GM21515 (cell line): ENCODE results near the gene C5.

ENCODE experiments used
- ATAC-seq: cut with Tn5 transposase; IDR thresholded peaks from one replicate; pipeline ENCODE4 v1.9.1; 2021; ENCODE audit not compliant: unreplicated experiment

The C5 gene

DNA sequence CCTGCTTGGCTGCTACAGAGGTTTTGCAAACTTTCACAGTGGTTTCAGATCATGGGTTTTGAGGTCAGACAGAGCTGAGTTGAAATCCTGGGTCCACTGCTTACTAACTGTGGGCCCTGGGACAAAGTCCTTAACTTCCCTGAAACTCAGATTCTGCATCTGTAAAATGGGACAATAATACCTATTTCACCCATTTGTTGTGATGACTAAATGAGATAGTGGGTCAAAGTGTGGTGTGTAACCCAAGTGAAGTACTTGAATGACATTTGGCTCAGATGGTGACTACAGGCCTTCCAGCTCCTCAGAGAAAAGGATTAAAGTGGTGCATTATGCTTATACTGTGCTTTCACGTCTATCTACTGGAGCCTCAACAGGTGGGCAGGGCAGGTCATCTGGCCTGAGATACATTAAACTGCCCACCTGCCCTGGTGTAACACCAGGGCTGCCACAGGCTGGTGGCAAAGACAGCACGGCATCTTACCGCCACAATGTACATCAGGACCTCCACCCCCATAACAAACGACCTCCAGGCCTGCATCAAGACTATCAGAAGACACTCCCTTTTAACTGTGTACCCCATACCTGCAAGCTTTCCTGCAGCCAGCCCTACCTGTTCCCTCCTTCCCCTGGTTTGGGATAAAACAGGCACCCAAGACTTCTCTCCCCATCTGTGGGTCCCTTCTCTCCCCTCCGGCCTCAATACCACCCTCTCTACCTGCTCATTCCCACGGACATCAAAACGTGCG is 122.6 kb downstream of the C5 start:
- no peak for ATAC-seq

DNA sequence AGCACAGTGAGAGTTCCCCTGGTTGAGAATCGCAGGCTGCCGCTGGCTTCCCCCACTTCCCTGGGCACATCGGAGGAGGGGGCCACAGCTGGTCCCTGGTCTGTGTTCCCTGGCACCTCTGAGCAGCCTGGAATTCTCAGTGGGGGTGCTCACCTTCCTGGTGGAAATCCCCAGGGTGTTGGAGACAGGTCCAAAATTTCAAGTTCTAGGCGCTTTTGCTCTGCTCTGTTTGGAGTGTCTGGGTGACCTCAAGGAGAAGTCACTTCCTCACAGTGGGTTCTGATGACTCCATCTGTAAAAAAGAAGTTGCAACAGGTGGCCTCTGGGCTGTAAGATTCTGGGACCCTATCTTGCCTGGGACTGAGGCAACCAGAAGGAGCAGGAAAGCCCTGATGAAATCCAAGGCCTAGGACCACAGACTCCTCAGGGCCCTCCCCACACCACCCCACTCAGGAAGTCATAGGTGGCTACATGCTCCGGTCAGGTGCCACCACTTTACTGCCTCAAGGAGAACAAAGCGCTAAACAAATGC is 123.6 kb downstream of the C5 start, which contains the start of gene TRAF1:
Gene TRAF1, minus strand, starts transcription at position 400 of the 532 bp plus-strand sequence. CDS start 721 bp downstream, outside the sequence.
- peak; percentile 25 for ATAC-seq

DNA sequence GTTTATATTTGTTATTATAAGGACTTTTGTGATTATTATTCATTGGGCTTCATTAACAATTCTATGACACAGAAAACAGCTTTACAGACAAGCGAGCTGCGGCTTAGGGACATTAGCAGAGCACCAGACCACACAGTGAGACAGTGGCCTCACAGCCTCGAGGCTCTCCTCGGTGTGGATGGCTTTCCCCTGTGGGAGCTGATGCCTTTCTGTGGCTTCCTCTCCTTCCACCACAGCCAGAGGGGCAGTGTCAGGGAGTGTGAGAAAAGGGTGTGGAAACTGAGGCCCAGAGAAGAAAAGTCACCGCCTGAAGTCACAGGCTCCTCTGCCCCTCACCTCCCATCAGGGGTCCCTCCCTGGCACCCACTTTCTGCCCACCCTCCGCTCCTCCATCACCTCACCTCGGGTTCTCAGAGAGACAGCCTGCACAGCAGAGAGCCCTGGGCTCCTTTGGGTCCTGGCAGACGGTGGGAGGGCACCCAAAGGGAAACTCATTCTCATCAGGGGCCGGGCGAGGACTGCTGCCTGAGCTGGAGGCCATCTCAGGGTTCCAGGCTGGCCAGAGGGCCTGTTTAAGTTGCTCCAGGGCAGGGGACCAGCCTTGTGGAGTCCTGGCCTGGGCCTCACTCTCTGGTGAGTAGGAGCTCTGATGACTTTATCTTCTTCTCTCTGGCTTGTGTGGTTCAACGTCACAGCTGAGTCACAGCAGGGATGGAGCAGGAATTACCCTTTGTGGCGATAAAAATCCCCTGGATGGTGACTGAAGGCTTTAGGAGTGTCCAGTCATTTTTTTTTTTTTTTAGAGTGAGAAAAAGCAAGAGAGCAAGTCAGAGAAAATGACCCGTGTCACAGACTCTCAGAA is 124.3 kb downstream of the C5 start:
- ATAC-seq: peak; percentile 33

DNA sequence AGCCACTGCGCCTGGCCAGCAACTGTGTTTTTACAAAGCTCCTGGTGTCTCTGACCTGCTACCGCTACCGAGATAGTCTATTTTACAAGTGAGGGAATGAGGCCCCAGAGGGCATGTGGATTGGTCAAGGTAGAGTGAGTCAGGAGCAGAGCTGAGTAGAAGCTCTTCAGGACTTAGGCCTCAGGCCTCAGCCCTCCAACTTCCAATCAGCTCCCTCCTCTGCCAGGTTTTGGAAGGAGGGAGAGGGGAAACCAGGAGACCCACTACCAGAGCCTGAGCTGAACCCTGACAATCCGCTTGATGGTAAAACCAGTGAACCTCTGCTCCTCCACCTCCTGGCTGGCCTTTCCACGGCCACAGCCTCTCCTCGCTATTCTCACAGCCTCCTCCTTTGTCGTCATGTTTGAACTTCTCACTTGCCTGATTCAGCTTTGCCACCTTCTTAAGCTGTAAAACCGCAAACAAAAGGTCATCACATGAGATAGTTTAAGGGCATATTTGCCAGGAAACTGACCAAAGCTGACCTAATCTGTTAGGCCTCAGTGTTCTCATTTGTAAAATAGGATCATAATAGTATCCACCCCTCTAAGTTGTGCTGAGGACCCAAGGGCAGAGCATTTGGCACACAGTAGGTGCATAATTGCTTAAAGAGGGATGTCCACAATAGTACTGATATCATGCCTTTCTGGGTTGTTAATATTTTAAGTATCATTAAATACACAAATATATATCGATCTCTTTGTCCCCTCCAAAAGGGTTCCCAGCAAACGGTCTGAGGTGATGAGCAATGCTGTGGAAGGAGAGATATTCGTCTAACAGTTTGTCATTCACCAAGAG is 125.2 kb downstream of the C5 start:
- ATAC-seq: no peak

DNA sequence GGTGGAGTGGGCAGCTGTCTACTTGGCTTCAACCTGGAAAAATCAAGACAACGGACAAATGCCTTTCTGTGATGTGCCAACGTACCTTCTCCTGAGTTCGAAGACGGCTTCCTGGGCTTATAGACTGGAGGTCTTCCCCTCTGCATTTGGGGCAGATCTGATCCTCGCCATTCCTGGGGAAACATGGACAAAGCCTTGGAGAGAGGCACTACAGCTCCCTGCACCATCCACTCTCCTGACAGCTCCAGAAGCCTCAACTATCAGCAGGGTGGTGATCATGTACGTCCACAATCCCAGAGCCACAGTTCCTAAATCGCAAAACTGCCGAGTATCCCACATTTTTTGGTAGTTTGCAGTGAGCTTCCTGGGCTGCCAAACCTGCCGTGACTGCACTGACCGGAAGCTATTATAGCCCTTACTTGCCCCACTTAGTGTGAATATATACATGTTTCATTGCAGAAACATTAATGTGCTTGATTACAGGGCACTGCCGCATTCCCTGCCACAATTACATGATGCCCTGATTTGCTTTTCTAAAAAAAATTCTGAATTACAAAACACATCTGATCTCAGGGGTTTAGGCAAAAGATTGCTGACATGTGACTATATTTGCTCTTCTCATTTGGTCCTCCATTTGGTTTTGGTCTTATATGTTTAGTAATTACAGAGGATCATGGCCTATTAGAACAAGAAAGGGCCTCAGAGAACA is 126.3 kb downstream of the C5 start:
- ATAC-seq: no peak

DNA sequence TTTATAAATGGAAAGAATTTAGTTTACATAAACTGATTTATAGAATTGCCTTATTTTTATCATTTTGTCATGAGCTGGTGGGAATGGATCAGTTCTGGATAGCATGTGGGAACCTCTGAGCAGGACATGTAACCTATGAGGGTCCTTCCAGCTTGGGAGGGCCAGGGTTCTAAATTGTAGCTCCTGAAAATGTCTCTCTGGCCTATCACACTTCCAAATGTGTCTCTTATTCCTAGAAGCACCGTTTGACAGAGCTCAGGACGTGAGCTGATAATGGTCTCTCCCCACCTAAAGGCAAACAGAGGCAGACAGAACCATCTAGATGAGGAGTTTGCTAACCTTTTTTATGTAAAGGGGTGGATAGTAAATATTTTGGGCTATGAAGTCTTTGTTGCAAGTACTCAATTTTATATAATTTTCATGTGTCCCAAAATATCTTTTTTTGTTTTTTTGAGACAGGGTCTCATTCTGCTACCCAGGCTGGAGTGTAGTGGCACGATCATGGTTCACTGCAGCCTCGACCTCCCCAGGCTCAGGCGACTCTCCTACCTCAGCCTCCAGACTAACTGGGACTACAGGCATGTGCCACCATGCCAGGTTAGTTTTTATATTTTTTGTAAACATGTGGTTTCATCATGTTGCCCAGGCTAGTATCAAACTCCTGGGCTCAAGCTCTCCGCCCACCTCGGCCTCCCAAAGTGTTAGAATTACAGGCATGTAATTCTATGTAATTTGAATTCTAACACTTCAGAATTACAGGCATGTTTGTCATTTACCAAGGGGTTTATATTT is 127.5 kb downstream of the C5 start:
- no peak for ATAC-seq

DNA sequence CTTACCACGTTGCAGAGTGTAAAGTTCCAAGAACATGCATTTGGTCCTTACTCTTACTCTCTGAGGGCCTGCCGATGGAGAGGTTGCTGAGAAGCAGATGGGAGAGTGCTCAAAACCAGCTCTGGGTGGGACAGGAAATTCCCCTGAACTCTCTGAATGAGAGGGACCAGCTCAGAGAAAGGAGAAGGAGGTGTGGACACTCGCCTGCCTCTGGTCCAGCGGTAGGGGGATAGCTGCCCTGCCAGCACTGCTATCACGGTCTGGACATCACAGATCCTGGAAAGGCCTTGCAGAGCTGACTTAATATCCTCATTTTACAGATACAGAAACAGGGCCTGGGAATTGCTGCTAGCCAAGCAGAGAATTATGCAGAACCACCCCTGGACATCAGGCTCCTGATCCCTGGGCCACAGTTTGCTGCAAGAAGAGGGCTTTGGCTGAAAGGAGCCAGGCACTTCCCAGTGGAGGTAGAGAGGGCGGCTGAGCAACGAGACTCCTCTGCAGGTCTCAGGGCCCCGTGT is 128.4 kb downstream of the C5 start:
- no peak for ATAC-seq

DNA sequence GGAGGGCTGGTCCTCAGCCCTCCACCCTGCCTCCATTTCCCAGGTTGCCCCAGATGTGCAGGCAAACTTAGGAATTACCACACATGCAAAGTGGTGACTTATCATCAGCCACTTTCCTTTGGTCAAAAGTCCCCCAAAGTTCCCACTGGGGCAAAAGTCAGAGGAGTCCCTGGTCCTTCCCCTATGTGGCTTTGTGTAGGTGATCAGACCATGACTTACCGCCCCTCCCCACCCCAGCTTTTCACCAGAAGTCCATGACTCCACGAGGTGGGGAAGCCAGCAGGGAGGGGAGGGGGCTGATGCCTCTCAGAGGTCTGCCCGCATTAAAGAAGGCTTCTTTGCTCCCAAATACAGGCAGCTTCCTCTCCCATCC is 129.3 kb downstream of the C5 start:
- ATAC-seq: no peak

DNA sequence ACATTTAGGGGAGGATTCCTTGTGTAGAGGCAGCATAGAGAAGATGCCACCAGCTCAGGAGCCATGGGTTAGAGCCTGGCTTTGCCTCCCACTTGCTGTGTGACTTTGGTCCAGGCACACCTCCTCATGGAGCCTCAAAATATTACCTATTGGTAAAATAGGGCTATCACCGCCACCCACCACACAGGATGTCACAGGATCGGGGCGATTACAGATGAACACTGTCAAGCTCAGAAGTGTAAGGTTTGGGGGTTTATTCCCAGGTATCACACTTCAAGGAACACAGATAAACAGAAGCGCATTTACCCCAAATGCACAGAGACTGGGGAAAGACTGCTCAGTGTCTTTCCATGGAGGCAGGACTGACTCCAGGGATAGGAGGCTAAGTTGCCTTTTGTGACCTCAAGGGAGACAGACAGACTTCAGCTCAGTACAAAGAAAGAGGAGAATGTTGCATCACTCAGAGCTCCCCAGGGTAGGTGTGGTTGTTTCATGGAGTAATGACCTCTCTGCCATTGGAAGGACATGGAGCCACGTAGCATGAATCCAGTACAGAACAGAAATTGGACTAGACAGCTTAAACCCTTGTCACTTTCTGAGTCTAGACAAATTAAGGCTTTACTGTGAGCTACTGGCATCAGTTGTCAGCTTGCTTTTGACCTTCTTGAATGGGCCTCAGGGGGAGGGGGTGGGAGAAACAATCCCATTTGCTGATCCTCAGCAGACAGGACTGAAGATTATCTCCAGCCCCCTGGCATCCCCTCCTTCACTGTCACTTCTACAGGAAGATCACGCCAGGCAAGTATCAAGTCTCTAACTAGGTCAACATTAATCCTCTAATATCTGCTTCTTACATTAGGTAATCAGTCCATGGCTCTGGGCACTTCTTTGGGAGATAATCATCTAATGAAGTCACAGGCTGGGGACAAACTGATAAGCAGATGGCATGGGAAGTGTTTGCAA is 130.0 kb downstream of the C5 start:
- ATAC-seq: no peak

DNA sequence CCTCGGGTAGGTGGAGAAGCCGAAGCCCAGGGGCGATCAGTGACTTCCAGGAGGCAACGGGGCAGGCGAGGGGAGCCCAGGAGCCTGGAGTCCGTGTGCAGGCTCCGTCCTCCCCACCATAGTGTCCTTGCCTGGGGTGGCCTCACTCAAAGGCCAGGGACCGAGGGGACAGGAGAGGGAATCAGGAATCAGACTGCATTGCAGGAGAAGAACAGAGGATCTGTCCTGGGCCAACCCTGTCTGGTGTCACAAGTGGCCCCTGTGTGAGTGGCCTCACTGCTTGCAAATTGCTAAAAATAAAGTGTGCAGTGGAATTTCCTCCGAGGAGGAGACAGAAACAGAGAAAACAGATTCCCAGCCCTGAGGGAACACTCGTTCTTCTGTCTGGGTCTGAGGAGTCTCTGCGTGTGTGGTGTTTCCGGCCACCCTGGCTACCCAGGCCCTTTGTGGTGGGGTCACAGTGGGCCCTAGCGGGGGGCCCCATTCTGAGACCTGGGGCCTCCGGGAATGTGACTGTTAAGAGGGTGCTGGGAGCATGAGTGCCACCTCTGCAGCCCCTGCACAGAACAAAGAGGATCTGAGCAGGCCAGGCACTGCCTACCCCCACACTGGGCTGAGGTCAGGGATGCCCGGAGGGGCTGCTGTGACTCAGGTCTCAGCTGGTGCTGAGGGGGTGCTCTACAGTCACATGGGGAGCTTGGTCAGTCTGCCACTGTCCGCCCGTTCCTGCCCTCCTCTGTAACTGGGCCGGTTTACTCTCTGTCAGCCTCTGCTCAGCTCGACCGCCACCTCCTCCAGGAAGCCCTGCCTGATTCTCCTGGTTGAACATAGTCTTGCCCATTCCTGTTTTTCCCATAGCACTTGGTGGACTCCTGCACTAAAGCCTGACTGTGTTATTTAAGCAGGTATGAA is 130.9 kb downstream of the C5 start:
- no peak for ATAC-seq

DNA sequence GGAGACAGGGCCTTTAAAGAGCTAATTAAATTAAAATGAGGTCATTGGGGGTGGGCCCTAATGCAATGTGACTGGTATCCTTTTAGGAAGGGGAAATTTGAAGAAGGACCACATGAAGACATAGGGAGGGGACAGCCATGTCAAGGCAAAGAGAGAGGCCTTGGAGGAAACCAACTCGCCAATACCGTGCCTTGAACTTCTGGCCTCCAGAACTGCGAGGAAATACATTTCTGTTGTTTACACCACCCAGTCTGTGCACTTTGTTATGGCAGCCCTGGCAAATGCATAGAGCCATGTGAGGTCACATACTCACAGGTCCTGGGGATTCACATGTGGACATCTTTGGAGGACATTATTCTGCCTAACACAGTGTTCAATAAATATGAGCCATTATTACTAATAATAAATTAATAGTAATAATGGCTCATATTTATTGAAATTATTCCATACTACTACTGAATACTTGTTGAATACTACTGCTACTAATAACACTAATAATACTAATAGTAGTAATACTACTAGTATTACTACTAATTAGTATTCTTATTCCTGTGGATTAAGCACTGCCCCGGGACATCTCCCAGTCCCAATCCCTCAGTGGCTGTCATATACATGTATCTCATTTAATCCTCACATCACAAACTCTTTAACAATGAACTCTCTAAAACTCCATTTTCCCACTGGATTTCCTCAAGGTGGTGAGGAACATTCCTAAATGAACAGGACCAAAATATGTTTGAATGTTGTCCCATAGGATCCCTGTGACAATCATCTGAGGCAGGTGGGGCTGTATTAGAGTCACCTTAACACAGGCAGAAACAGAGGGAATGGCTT is 131.9 kb downstream of the C5 start:
- ATAC-seq: no peak

DNA sequence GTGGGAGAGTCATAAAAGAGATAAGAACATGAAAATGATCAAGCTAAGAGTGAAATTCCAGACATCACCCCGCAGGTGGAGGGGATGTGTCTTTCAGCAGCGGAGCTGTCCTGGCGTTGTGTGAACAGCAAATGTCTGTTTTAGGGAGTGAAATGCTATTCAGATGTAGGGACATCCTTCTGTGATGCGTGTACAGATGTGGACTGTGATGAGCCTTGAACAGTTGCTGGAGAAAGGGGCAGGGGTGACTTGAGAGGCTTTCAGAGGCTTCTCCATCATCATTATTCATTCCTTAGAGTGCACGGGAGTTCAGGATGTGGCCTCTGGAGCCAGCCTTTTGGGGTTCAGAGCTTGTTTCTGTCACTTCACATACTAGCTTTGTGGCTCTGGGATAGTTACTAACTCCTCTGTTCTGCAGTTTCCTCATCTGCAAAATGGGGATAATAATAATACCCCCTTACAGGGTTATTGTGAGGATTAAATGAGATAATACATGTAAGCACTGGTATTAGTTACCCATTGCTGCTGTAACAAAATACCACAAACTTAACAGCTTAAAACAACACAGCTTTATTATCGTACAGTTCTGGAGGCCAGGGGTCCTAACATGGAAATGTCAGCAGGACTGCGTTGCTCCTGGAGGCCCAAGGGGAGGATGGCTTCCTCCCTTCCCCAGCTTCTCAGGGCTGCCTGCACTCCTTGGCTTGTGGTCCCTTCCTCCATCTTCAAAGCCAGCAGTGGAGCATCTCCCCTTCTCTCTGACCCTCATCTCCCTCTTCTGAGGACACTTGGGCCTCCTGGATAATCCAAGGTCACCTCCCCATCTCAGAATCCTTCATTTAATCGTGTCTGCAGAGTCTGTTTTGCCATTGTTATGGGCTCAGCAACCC is 132.8 kb downstream of the C5 start:
- no peak for ATAC-seq

DNA sequence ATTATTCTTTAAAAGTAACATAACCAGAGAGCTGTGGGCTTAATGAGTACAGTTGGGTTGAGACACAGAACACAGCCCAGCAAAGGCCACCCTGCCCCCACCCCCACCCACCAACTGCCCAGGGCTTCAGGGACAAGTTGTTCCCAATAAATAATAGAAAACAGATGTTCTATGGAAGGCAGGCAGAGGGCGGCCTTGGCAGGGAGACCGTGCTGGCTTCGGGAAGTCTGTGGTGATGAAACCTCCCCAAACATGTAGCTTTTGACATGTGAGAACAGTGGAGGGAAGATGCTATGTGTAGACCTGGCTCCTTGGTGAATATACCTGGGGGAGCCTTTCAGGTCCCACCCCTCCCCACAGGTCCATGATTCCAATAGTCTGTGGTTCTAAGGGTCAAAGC is 133.5 kb downstream of the C5 start:
- no peak for ATAC-seq

DNA sequence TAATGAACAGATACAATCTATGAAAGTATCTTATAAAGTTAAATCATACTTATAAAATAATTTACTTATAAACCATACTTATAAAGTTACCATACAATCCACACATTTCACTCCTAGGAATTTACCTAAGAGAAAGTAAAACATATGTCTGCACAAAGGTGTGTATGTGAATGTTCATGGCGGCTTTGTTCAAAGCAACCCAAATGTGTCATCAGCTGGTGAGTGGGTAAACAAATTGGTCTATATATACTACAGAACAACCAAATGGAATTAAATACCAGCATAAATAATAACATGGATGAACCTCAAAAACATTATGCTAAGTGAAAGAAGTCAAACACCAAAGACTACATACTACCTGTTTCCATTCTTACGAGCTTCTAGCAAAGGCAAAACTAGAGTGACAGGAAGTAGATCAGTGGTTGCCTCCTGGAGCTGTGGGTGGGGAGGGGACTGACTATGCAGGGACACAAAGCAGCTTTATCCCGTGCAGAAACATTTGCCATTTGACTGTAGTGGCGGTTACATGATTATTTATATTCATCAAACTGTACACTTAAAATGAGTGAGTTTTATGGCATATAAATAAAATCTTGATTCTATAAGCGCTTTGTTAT is 134.1 kb downstream of the C5 start:
- no peak for ATAC-seq

DNA sequence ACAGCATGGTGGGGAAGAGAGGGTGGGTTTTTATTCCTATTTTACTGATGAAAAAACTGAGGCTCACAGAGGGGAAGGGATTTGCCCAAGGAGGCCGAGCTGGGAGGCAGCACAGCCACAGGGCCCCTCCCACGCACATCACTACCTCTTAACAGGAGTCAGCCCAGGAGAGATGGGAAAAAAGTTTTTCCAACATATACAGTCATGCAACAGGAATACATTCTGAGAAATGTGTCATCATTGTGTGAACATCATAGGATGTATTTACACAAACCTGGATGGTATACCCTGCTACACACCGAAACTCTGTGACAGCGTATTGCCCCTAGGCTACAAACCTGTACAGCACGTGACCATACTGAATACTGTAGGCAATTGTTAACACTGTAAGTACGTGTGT is 135.1 kb downstream of the C5 start:
- ATAC-seq: no peak
